Erythroblast (primary cell): ENCODE measurements around the gene MMP1.

ENCODE experiments used
- DNase-seq, 2 experiments: peaks; one replicate each; lab custom pipeline; 2025; lab: John Stamatoyannopoulos, UW
- GATA1 ChIP-seq: IDR thresholded peaks from 2 replicates; pipeline ENCODE4 v1.6.1; 2011; ENCODE audit warnings: low read depth, mild to moderate bottlenecking, control low read depth, low read length, moderate library complexity
- POLR2A ChIP-seq: IDR thresholded peaks from 2 replicates; pipeline ENCODE4 v1.6.1; 2011; ENCODE audit warnings: mild to moderate bottlenecking, low read length

Gene MMP1

DNA sequence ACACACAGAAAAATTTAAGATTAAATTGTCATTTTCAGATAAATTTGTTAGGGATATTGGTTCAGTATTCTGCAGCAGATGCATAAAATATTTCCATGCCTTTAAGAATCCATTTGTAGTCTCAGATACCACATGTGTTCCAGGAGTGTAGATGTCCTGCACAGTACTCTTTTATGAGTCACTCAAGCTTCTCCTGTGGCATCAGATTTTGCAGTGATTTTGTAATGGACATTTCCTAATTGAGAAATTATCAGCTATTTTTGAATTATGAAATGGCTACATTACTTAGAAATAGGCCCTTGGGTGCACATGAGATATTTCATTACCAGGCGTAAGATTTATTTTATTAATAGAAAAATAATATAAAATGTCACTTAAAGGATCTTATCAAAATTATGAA, 26.6 kb upstream of the MMP1 start:
- TF ChIP-seq GATA1 = no peak
- TF ChIP-seq POLR2A = no peak
- no peak for DNase-seq

DNA sequence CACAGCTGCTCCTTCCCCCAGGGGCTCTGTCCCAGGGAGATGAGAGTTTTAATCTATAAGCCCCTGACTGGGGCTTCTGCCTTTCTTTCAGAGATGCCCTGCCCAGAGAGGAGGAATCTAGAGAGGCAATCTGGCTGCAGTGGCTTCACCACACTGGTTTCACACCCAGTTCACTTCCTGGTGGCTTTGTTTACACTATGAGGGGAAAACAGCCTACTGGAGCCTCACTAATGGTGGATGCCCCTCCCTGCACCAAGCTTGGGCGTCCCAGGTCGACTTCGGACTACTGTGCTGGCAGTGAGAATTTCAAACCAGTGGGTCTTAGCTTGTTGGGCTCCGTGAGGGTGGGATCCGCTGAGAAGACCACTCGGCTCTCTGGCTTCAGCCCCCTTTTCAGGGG, 21.5 kb upstream of the MMP1 start:
- no peak for TF ChIP-seq GATA1
- TF ChIP-seq POLR2A = no peak
- no peak for DNase-seq

DNA sequence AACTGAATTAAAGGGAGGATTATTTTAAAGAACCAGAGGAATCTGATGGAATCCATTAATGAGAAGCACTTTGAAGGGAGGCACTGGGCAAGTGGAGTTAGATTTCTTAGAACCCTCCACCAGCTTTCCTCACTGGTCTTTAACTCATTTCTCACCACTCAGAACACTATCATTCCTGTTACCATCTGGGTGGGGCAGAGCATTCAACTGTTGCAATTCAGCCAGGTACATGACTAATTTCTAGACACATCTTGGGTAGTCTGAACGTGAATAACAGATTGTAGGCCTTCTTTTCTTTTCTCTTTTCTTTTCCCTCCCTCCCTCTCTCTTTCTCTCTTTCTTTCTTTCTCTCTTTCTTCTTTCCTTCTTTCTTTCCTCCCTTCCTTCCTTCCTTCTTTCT, 15.5 kb upstream of the MMP1 start:
- TF ChIP-seq GATA1 (no peak), POLR2A (no peak)
- DNase-seq = no peak

DNA sequence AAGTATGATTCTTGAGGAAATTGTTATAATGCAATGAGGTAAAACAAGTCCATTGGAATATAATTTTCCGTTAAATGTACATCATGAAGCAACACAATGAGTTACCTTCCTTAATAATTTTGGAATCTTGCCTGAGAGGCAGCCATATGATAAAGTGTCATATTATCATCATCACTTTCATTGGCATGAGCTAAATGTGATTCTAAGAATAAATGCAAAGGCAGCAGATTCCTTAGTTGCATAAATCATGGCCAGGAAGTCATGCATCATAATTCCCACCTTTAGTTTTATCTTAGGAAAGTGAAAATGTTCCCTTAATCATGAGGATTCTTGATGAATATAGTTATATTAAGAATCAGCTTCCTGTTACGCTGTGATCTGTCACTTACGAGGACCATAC, 14.2 kb upstream of the MMP1 start:
- DNase-seq = no peak
- no peak for TF ChIP-seq POLR2A
- no peak for TF ChIP-seq GATA1

DNA sequence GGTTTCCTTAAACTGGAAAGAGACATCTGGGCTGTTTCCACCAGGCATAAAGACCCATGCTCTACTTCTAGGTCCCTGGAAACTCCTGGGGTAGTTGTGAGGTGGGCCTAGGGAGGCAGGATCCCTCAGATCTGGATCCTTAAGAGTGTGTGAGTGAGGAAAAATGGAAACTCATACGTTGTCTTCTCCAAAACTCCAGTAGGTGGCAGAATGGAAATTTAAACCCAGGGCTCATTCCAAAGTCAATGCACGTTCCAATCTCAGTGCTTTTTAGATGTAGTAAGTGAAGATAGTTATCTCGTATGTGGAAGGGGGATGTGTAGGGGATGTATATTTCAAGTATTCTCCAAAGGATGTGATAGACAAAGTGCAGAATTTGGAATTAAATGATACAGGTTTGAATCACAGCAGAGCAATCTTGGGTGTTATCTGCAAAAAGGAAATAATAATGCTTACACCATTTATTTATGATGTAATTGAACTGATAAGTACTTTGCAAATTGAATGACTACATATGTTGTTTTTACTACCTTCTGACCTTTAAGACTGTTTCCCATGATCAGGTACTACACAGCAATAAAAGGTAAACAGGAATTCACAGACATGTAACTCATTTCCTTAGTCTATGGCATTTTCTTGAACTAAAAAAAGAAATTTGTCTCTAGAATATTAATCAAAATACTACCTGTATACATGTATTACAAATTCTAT, 13.1 kb upstream of the MMP1 start:
- no peak for TF ChIP-seq POLR2A
- no peak for TF ChIP-seq GATA1
- no peak for DNase-seq

DNA sequence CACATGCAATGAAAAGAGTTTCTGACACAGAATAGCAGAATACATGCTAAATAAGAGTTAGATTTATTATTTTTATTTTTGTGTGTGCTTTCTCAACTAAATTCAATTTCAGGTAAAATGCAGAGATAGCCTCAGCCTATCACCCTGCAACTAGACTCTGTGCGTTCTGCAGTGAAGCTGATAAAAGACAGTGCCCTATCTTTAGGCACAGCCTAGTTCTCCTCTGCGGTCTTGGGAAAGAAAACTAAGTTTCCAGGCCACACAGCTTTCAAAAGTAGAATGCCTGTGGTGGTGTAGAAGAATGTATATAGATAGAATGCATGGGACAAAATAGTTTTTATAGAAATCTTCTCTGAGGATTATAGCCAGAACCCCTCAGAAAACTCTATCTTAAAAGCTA, 12.0 kb upstream of the MMP1 start:
- TF ChIP-seq POLR2A (no peak), GATA1 (peak; percentile 26)
- peak; percentile 64 to 84 for DNase-seq

DNA sequence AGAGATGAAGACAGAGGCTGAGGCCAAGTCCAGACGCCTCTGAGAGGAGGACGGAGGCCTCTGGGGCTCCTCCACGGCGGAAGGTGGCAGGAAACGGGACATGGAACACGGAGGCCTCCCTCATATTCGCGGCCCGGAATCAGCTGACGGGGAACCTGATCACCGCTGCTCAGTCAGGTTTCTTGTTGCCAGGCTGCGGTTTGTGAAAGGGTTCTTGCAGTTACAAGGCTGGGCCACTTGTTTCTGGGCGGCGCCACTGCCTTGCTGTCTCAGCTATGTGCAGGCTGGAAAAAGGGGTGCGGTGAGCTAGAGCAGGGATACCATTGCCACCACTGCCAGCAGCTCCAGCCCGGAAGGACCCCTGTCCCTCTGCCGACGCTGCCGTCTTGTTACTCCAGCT, 10.0 kb upstream of the MMP1 start:
- peak; percentile 57 to 61 for DNase-seq
- TF ChIP-seq GATA1 (no peak), POLR2A (no peak)

DNA sequence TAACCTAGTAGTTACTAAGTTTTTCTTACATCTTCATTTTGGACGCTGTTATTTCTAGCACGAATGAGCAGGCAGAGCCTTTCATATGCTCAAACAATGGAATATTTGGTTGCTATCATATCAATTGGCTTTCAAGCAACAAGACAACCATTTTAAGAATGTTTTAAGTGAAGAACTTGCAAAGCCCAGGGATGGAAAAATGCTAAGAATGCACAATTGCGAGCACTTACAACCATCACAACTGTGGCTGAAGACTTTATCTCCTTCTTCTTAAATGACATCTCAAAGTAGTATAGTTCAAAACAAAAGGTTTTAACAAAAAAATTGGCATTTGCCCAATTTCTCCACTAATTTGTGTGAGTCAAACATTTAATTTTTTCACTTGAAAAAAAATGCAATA, 8.3 kb upstream of the MMP1 start:
- DNase-seq = no peak

DNA sequence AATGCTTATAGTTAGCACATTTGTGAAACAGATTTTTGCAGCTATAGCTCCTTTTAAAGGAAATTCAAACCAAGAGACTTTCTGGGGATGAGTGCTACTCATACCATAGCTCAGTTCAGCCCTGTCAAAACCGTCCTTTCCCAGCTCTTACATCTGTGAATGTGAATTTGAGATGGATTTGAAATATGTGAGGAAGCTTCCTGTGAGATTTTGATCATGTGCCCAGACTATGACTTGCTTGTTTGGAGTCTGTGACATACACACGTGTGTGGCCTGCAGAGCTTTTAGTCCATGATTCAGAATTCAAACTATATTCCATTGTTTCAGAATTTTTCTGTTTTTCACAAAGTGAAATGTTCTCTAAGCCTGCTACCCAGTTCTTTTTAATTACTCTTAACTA, 4.4 kb upstream of the MMP1 start:
- no peak for DNase-seq
- TF ChIP-seq POLR2A (no peak), GATA1 (no peak)

More for the DNA sequence above, 8.3 kb upstream of the MMP1 start:
- TF ChIP-seq POLR2A = no peak

DNA sequence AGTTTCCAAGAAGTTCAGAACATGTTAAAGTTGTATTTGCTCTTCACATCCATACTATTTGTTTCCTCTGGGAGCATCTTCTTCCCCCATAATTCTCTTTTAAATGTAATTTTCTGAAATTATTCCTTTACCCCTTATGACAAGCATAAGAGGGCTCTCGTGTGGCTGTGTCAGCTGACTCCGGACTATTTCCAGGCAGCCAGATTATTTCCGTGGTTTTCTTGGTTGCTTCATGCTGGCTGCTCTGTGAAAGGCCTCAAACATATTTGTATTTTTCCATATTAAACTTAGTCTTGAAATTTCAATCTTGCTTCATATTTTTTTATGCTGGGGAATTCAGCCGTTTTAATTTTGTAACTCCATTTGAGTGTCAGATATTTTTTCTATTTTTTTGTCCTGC, 2.8 kb upstream of the MMP1 start:
- TF ChIP-seq GATA1 = no peak
- no peak for TF ChIP-seq POLR2A
- DNase-seq = no peak

DNA sequence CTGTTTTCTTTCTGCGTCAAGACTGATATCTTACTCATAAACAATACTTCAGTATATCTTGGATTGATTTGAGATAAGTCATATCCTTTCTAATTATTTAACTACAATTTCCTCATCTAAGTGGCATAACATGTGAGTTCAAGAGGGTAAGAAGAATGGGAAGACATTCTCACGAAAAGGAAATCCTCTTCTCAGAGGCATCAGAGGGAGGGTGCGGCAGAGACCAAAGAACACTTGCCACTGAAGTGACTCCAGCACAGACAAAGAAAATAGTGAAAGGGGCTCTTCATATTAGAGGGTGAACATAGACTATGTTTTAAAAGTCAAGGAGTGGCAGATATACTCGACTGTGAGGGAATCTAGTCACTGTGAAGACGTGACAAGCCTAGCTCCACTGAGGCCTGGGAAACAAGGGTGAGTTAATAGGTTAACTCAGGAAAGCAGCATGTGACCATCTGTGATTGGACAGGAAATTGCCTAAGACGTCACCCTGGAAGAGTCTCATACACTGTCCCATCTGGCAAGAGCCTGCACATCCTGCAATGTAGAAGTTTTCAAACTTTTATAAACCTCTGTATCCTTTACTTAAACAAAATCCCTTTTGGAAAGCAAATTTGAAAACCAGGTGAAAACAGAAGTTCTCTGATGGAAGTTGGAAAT, 1.9 kb upstream of the MMP1 start:
- no peak for DNase-seq
- TF ChIP-seq GATA1 = no peak
- TF ChIP-seq POLR2A = no peak

DNA sequence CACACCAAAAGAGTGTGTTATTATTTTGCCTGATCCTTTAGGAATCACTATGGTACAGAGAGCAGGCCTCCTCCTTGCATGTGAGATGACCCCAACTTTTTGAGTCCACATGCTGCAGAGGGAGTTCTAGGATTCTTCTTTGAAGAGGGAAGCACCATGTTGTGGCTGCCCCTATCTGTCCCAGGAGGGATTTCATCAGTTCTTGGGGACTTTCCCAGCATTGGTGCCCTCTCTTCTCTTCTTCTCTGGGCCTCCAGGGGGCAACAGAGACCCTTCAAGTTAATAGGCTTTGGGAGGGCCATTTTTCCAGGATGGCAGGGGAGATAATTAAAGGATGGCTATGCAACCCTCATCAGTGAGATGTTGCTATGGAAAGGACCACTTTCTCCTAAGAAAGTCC, 3.6 kb downstream of the MMP1 start:
- DNase-seq = peak; percentile 43 to 54
- TF ChIP-seq POLR2A (no peak), GATA1 (no peak)

DNA sequence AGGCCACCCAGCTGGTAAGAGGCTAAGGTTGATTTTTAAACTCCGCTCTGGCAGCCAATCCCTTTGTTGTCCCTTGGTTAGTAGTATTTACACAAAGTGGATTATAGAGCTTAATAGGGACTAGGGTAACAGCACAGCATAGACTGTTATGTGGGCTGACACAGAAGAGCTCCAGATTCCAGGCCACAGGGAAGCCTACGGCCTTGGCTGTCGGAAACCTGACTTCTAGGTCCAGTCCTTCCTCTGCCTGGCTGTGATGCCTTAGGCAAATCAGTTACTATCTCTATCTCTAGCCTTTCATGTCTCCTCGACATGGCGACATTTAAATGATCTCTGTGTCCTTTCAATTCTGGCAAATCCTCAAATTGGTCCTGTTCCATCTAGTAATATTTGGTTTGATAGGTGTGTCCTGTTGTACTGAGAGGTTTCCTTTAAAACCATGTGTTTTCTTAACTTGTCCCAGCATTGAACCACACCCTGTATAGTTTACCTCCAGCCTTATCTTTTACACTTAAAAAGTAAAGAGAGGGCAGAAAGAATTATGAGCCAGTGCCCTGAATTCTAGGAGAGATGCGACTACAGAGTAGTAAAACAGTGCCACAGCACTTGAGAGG, 4.2 kb downstream of the MMP1 start:
- DNase-seq = no peak
- TF ChIP-seq GATA1 (no peak), POLR2A (no peak)

DNA sequence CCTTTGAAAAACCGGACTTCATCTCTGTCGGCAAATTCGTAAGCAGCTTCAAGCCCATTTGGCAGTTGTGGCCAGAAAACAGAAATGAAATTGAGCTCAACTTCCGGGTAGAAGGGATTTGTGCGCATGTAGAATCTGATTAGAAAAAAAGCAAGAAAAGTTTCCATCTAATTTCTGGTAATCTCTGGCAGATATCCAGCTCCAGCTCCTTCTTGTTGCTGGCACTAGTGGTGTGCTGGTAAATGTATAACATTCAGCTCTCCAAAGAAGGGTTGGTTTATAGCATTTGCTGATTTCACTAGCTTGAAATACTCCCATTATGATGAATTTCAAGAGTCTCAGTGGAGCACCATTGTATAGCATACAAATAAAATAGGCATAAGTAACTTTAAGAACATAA, 5.4 kb downstream of the MMP1 start:
- no peak for DNase-seq
- no peak for TF ChIP-seq POLR2A
- TF ChIP-seq GATA1 = no peak

DNA sequence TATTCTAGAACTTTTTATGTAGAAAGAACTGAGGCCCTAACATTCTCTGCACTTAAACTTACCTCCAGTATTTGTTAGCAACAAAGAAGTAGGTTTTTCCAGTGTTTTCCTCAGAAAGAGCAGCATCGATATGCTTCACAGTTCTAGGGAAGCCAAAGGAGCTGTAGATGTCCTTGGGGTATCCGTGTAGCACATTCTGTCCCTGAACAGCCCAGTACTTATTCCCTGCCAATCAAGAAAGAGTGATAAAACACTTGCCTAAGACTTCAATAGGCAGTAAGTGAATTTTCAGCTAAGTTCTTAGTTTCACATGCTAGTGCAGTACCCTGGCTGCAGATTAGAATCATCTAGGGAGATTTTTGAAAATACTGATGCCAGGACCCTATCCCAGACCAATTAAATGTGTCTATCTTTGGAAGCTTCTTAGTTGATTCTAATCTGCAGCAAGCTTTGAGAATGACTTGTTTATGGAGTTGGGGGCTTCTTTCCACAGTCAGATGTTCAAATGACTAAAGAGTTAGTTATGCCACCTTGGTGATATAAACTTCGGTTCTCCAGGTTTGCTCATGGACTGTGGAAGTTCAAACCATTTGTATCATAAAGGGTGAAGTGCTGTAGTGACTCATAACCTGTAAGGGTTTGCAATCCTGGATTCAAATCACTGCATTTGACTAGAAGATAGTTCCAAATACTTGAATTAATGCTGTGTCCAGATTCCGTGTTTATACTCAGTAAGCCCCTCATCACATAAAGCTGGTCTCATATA, 6.5 kb downstream of the MMP1 start:
- TF ChIP-seq GATA1 (no peak), POLR2A (no peak)
- DNase-seq = no peak
